ENCODE results near the gene KRTAP5-2. TPM values are rescaled to one million over a fixed set of nuclear protein-coding genes. Genes with fewer than 3 reads are reported as not detected.
A peak's percentile ranks its signal among the peaks of the same experiment; 100 is the strongest.

Gene KRTAP5-2
- total RNA-seq, 2 donors from 2014 or later, result not detected

GRCh38 chr11:1623716-1624115 lies 25.6 kb upstream of the KRTAP5-2 start:
- peak; percentile 85 for DNase-seq
- H3K36me3 ChIP-seq (ENCODE audit: control insufficient read depth, insufficient read depth, low read length), result no peaks in the 10 kb centered on the region
- Mint-ChIP-seq H3K4me3 (no peak overlapping the region), H3K4me1 (peaks cover 10% of the 10 kb centered on the region), H3K36me3 (ENCODE audit: low read depth) (no peaks in the 10 kb centered on the region), H3K27me3 (ENCODE audit: insufficient read depth) (peaks cover 33% of the 10 kb centered on the region), H3K9me3 (peaks cover 1% of the 10 kb centered on the region), H3K27ac (no peak overlapping the region)
- H3K27ac ChIP-seq (ENCODE audit: low read depth, low read length), result no peak overlapping the region
- WGBS, 2 experiments (ENCODE audit: insufficient coverage in 1 of 2, insufficient read length in 1 of 2), result 72 to 85% methylated on average over 8 to 9 of the region's 9 CpGs
- no peaks in the 10 kb centered on the region for H3K27me3 ChIP-seq (ENCODE audit: control insufficient read depth, insufficient read depth, low read length, poor library complexity, severe bottlenecking)
- TF ChIP-seq, protein P1, sequence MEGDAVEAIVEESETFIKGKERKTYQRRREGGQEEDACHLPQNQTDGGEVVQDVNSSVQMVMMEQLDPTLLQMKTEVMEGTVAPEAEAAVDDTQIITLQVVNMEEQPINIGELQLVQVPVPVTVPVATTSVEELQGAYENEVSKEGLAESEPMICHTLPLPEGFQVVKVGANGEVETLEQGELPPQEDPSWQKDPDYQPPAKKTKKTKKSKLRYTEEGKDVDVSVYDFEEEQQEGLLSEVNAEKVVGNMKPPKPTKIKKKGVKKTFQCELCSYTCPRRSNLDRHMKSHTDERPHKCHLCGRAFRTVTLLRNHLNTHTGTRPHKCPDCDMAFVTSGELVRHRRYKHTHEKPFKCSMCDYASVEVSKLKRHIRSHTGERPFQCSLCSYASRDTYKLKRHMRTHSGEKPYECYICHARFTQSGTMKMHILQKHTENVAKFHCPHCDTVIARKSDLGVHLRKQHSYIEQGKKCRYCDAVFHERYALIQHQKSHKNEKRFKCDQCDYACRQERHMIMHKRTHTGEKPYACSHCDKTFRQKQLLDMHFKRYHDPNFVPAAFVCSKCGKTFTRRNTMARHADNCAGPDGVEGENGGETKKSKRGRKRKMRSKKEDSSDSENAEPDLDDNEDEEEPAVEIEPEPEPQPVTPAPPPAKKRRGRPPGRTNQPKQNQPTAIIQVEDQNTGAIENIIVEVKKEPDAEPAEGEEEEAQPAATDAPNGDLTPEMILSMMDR (conservative IDR thresholded peaks at IDR 0.05), result no peak
- no peaks in the 10 kb centered on the region for H3K9me3 ChIP-seq (ENCODE audit: control insufficient read depth, low read length)
- H3K4me3 ChIP-seq (ENCODE audit: low read length), result no peak overlapping the region
- no peak overlapping the region for H3K9ac ChIP-seq (ENCODE audit: extremely low read depth, low read length, poor library complexity, severe bottlenecking)
- H3K4me1 ChIP-seq (ENCODE audit: control insufficient read depth, insufficient read depth, low read length), result no peaks in the 10 kb centered on the region

DNA sequence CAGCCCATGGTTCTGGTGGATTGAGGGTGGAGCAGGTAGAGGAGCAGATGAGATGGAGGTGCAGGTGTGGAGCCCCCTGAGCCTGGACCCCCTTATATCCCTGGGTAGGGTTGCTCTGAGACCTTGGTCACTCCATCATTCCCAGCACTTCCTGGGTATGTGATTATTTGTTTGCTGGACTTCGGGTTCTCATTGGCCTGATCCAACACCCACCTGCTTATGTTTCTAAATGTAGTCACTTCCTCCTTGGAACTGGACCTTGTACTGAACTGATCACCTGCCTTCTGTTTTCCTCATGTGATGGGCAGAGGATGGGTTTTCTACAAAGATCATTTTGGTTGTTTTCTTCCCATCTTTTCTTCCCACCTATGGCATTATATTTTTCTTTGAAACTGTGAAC lies 24.0 kb upstream of the KRTAP5-2 start, which contains the start of gene KRTAP5-4:
TSS of gene KRTAP5-4 (minus strand) at position 53 of the 400 bp plus-strand sequence. CDS start at position 8, 45 bp downstream.
- no peaks in the 10 kb centered on the region for H3K36me3 ChIP-seq (ENCODE audit: control insufficient read depth, insufficient read depth, low read length)
- peaks cover 16% of the 10 kb centered on the region for H3K9me3 Mint-ChIP-seq
- peaks cover 10% of the 10 kb centered on the region for H3K4me1 Mint-ChIP-seq
- no peak within 1 kb of the TSS for H3K9ac ChIP-seq (ENCODE audit: extremely low read depth, low read length, poor library complexity, severe bottlenecking)
- no peak within 1 kb of the TSS for H3K4me3 ChIP-seq (ENCODE audit: low read length)
- WGBS, 2 experiments (ENCODE audit: insufficient coverage in 1 of 2, insufficient read length in 1 of 2), result 67% methylated on average over 1 of the region's 1 CpG; no CpG with 5 or more reads in 1 of the 2 experiments
- DNase-seq, result no peak
- H3K27ac Mint-ChIP-seq, result no peak within 1 kb of the TSS
- TF ChIP-seq, protein P1 (conservative IDR thresholded peaks at IDR 0.05), result no peak
- no peak within 1 kb of the TSS for H3K4me3 Mint-ChIP-seq
- H3K27ac ChIP-seq (ENCODE audit: low read depth, low read length), result no peak within 1 kb of the TSS
- no peaks in the 10 kb centered on the region for H3K9me3 ChIP-seq (ENCODE audit: control insufficient read depth, low read length)
- H3K36me3 Mint-ChIP-seq (ENCODE audit: low read depth), result no peaks in the 10 kb centered on the region
- H3K27me3 ChIP-seq (ENCODE audit: control insufficient read depth, insufficient read depth, low read length, poor library complexity, severe bottlenecking), result no peaks in the 10 kb centered on the region
- H3K27me3 Mint-ChIP-seq (ENCODE audit: insufficient read depth), result peaks cover 34% of the 10 kb centered on the region
- no peaks in the 10 kb centered on the region for H3K4me1 ChIP-seq (ENCODE audit: control insufficient read depth, insufficient read depth, low read length)

DNA sequence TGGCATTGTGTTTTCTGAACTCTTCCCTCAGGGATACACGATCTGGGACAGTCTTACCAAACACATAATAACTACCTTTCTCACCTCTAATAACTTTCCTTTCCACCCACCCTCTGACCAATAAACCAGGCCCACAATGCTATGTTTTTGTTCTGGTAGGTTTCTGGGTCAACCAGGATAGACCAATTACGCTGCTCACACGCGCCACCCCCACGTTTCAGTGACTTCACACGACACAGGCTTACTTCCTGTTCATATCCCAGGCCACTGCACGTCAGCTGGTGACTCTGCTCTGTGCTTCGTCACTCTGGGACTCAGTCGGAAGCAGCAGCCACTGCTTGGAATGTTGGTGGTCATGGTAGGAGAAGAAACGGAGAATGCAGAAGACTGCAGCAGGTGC lies 21.4 kb upstream of the KRTAP5-2 start:
- TF ChIP-seq, protein P1 (conservative IDR thresholded peaks at IDR 0.05), result no peak
- no peak overlapping the region for H3K27ac Mint-ChIP-seq
- peaks cover 46% of the 10 kb centered on the region for H3K27me3 Mint-ChIP-seq (ENCODE audit: insufficient read depth)
- Histone ChIP-seq H3K27ac (ENCODE audit: low read depth, low read length) (no peak overlapping the region), H3K4me1 (ENCODE audit: control insufficient read depth, insufficient read depth, low read length) (no peaks in the 10 kb centered on the region), H3K36me3 (ENCODE audit: control insufficient read depth, insufficient read depth, low read length) (no peaks in the 10 kb centered on the region), H3K9me3 (ENCODE audit: control insufficient read depth, low read length) (no peaks in the 10 kb centered on the region), H3K4me3 (ENCODE audit: low read length) (no peak overlapping the region), H3K9ac (ENCODE audit: extremely low read depth, low read length, poor library complexity, severe bottlenecking) (no peak overlapping the region), H3K27me3 (ENCODE audit: control insufficient read depth, insufficient read depth, low read length, poor library complexity, severe bottlenecking) (peaks cover 4% of the 10 kb centered on the region)
- H3K4me1 Mint-ChIP-seq, result peaks cover 6% of the 10 kb centered on the region
- 93 to 100% methylated on average over 4 to 10 of the region's 10 CpGs for WGBS, 2 experiments (ENCODE audit: insufficient coverage in 1 of 2, insufficient read length in 1 of 2)
- no peak for DNase-seq
- peaks cover 21% of the 10 kb centered on the region for H3K9me3 Mint-ChIP-seq
- H3K36me3 Mint-ChIP-seq (ENCODE audit: low read depth), result no peaks in the 10 kb centered on the region
- no peak overlapping the region for H3K4me3 Mint-ChIP-seq

All from endodermal cell (in vitro differentiated cells).